Measurements from ENCODE around the gene CEACAM5. TPM values are rescaled to one million over a fixed set of nuclear protein-coding genes. Genes with fewer than 3 reads are reported as not detected.

Gene CEACAM5
- total RNA-seq, 4 donors from 2014 or later = 86.4 to 374 (median 293) TPM

- Histone ChIP-seq H3K27me3 (peaks cover 0 to 15% (median 0%) of the 10 kb centered on the region in 4 donors), H3K27ac (no peak overlapping the region), H3K36me3 (no peaks in the 10 kb centered on the region), H3K9me3 (no peaks in the 10 kb centered on the region), H3K4me3 (no peak overlapping the region), H3K4me1 (peaks cover 4 to 46% (median 9%) of the 10 kb centered on the region in 3 donors)
- DNase-seq = no peak
- 94% methylated on average over 4 of the region's 4 CpGs for WGBS, 2 donors
- TF ChIP-seq, protein P1, sequence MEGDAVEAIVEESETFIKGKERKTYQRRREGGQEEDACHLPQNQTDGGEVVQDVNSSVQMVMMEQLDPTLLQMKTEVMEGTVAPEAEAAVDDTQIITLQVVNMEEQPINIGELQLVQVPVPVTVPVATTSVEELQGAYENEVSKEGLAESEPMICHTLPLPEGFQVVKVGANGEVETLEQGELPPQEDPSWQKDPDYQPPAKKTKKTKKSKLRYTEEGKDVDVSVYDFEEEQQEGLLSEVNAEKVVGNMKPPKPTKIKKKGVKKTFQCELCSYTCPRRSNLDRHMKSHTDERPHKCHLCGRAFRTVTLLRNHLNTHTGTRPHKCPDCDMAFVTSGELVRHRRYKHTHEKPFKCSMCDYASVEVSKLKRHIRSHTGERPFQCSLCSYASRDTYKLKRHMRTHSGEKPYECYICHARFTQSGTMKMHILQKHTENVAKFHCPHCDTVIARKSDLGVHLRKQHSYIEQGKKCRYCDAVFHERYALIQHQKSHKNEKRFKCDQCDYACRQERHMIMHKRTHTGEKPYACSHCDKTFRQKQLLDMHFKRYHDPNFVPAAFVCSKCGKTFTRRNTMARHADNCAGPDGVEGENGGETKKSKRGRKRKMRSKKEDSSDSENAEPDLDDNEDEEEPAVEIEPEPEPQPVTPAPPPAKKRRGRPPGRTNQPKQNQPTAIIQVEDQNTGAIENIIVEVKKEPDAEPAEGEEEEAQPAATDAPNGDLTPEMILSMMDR (IDR thresholded peaks at IDR 0.05) = no peak
- intact Hi-C loops (cut with DNase I) = no loop called here
These were observed 61.2 kb downstream of the CEACAM5 start for GRCh38 chr19:41769608-41770007.

DNA sequence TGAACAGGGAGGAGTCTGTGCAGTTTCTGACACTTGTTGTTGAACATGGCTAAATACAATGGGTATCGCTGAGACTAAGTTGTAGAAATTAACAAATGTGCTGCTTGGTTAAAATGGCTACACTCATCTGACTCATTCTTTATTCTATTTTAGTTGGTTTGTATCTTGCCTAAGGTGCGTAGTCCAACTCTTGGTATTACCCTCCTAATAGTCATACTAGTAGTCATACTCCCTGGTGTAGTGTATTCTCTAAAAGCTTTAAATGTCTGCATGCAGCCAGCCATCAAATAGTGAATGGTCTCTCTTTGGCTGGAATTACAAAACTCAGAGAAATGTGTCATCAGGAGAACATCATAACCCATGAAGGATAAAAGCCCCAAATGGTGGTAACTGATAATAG is 63.0 kb downstream of the CEACAM5 start:
- Histone ChIP-seq H3K36me3 (no peaks in the 10 kb centered on the region), H3K9me3 (no peaks in the 10 kb centered on the region), H3K27me3 (peaks cover 0 to 2% (median 0%) of the 10 kb centered on the region in 4 donors), H3K27ac (peak overlapping the region in 3 of 4 donors; percentile 7 to 90 (median 49)), H3K4me3 (no peak overlapping the region), H3K4me1 (peaks cover 4 to 58% (median 9%) of the 10 kb centered on the region in 3 donors)
- no peak for DNase-seq
- TF ChIP-seq POLR2A (IDR thresholded peaks at IDR 0.05) = no peak
- TF ChIP-seq, protein P1 (IDR thresholded peaks at IDR 0.05) = no peak
- intact Hi-C loops (cut with DNase I) = no loop called here
- WGBS, 2 donors = 51 to 64% methylated on average over 2 of the region's 2 CpGs

- Histone ChIP-seq H3K27ac (peak overlapping the region; percentile 82 to 90 (median 86)), H3K9me3 (no peaks in the 10 kb centered on the region), H3K27me3 (peaks cover 0 to 18% (median 0%) of the 10 kb centered on the region in 4 donors), H3K36me3 (no peaks in the 10 kb centered on the region), H3K4me1 (peaks cover 4 to 83% (median 9%) of the 10 kb centered on the region in 3 donors), H3K4me3 (no peak overlapping the region)
- no peak for DNase-seq
- intact Hi-C loops (cut with DNase I) = no loop called here
- 34 to 67% methylated on average over 4 to 6 of the region's 6 CpGs for WGBS, 2 donors
- peak in 1 of 4 donors; percentile 2 for TF ChIP-seq POLR2A (IDR thresholded peaks at IDR 0.05)
- TF ChIP-seq, protein P1 (IDR thresholded peaks at IDR 0.05) = no peak
These were observed 66.1 kb downstream of the CEACAM5 start for GRCh38 chr19:41774515-41774980.

DNA sequence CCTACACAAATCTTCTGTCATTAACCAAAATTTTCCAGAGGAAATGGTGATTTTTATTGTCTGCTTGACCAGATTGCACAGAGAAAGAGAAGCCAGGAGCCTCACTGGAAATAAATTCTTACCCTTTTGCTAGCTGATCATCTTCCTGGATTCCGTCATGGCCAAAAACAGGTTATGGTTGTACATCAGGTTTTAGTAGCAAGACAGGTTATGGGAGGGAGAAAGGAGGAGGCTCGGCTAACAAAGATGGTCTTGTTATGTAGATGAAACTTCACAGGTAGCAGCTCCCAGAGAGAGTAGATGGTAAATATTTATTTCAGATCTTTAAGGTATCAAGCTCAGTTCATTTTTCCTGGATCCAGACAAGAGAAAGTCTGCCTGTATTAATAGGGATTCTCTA is 68.3 kb downstream of the CEACAM5 start:
- no peak for DNase-seq
- intact Hi-C loops (cut with DNase I) = no loop called here
- peaks cover 4 to 76% (median 9%) of the 10 kb centered on the region in 3 donors for H3K4me1 ChIP-seq

More for the DNA sequence above, 68.3 kb downstream of the CEACAM5 start:
- Histone ChIP-seq H3K9me3 (no peaks in the 10 kb centered on the region), H3K27ac (peak overlapping the region; percentile 67 to 90 (median 84)), H3K36me3 (no peaks in the 10 kb centered on the region), H3K27me3 (peaks cover 0 to 34% (median 0%) of the 10 kb centered on the region in 4 donors), H3K4me3 (no peak overlapping the region)
- WGBS, 2 donors = 38 to 46% methylated on average over 2 of the region's 2 CpGs
- TF ChIP-seq POLR2A (IDR thresholded peaks at IDR 0.05) = no peak
- TF ChIP-seq, protein P1 (IDR thresholded peaks at IDR 0.05) = no peak

Other genes starting within 250 kb of the CEACAM5 start
- gene CEACAM21, start 132.5 kb upstream of the CEACAM5 start, total RNA-seq = 1 to 10 TPM in 1 of 4 donors, under 1 TPM in 1, not detected in 2; 0.57 to 3.7 TPM
- gene CEACAM4, start 81.6 kb upstream of the CEACAM5 start, total RNA-seq = 1 to 10 TPM in 2 of 4 donors, not detected in 2; 1.1 to 2.9 TPM
- 100 to 1,000 TPM in 2 of 4 donors, 10 to 100 TPM in 2; 10.5 to 103 (median 76.7) TPM for gene CEACAM7, start 20.4 kb upstream of the CEACAM5 start, total RNA-seq
- 100 to 1,000 TPM in 3 of 4 donors, 10 to 100 TPM in 1; 70.8 to 288 (median 176) TPM for gene CEACAM6, start 46.9 kb downstream of the CEACAM5 start, total RNA-seq
- gene CEACAM3, start 88.0 kb downstream of the CEACAM5 start, total RNA-seq = 1 to 10 TPM in 2 of 4 donors, under 1 TPM in 2; 0.42 to 1.3 (median 0.99) TPM
- not detected for gene LYPD4, start 136.1 kb downstream of the CEACAM5 start, total RNA-seq
- gene DMRTC2, start 136.4 kb downstream of the CEACAM5 start, total RNA-seq = not detected
- 1,000 to 10,000 TPM in 3 of 4 donors, 100 to 1,000 TPM in 1; 922 to 1,801 (median 1,460) TPM for gene RPS19, start 151.6 kb downstream of the CEACAM5 start, total RNA-seq
- 1 to 10 TPM in 2 of 4 donors, not detected in 2; 1.7 to 3.1 TPM for gene CD79A, start 168.7 kb downstream of the CEACAM5 start, total RNA-seq
- 10 to 100 TPM; 31.0 to 59.5 (median 56.2) TPM for gene ARHGEF1, start 174.6 kb downstream of the CEACAM5 start, total RNA-seq
- gene ERFL, start 219.8 kb downstream of the CEACAM5 start, total RNA-seq = not detected

Data from esophagus squamous epithelium (tissue), 5 donors.